H1 (cell line): ENCODE data around the gene HMSD. TPM values are rescaled to one million over a fixed set of nuclear protein-coding genes. Genes with fewer than 3 reads are reported as not detected.

ENCODE experiments used
- CTCF ChIA-PET: fragments of 300-600 bp; sonication (Branson Sonifier 250); formaldehyde crosslinking; loops from one replicate; lab custom pipeline; 2021; ENCODE audit not compliant: partially characterized antibody; lab: Charles Lee
- POLR2A ChIA-PET: fragments of 300-600 bp; sonication (Branson Sonifier 250); formaldehyde crosslinking; loops from one replicate; lab custom pipeline; 2021; ENCODE audit warnings: inconsistent platforms; ENCODE audit not compliant: partially characterized antibody; lab: Charles Lee
- DNase-seq, 2 experiments: peaks; one replicate each; pipeline versions ENCODE4 v3.0.0 to v3.0.0-alpha.2; 2010 to 2022; ENCODE audit warnings: low spot score in 2 of 2, low read depth in 1 of 2, mixed read lengths in 1 of 2
- FAIRE-seq: peaks from 2 replicates; lab custom pipeline; 2011; peaks lifted over from hg19 to GRCh38; lab: Jason Lieb, UNC
- H2AFZ ChIP-seq: 2 replicates; pipeline ENCODE4 v1.8.1; 2012; ENCODE audit warnings: low read length, inconsistent platforms
- H2AK5ac ChIP-seq: 2 replicates; pipeline ENCODE4 v1.6.1; 2013; ENCODE audit warnings: low read depth, low read length
- H2BK120ac ChIP-seq: replicated peaks from 2 replicates; pipeline ENCODE3; 2013; ENCODE audit warnings: low read depth, low read length, inconsistent platforms
- H2BK12ac ChIP-seq: 2 replicates; pipeline ENCODE4 v1.6.1; 2013; ENCODE audit warnings: low read depth, low read length
- H2BK15ac ChIP-seq: 2 replicates; pipeline ENCODE4 v1.6.1; 2013; ENCODE audit warnings: low read length
- H2BK20ac ChIP-seq: 2 replicates; pipeline ENCODE4 v1.6.1; 2013; ENCODE audit warnings: low read length
- H2BK5ac ChIP-seq: 2 replicates; pipeline ENCODE4 v1.6.1; 2013; ENCODE audit warnings: low read depth, low read length
- H3K14ac ChIP-seq: 2 replicates; pipeline ENCODE4 v1.6.1; 2013; ENCODE audit warnings: inconsistent platforms; ENCODE audit not compliant: insufficient read length
- H3K18ac ChIP-seq: 2 replicates; pipeline ENCODE4 v1.6.1; 2013; ENCODE audit warnings: low read length; ENCODE audit errors: extremely low read depth
- H3K23ac ChIP-seq: 2 replicates; pipeline ENCODE4 v1.6.1; 2013; ENCODE audit warnings: inconsistent platforms; ENCODE audit not compliant: insufficient read length
- H3K23me2 ChIP-seq: 2 replicates; pipeline ENCODE4 v1.6.1; 2013; ENCODE audit warnings: low read depth, low read length
- H3K27ac ChIP-seq: 2 replicates; pipeline ENCODE4 v1.6.1; 2011; ENCODE audit warnings: low read depth, low read length, inconsistent platforms
- H3K27me3 ChIP-seq, 4 experiments: replicated peaks in 1 of 4; 1 replicate in 1 of 4; 2 replicates in 3 of 4; pipeline versions ENCODE4 v1.6.1 to v1.8.1; 2011 to 2013; ENCODE audit warnings: low read length in 3 of 4, mild to moderate bottlenecking in 3 of 4, inconsistent platforms in 2 of 4, mixed read lengths in 2 of 4, moderate library complexity in 1 of 4; ENCODE audit not compliant: control insufficient read depth in 3 of 4, insufficient read depth in 3 of 4; ENCODE audit errors: extremely low read depth in 1 of 4
- H3K36me3 ChIP-seq, 4 experiments: 2 replicates each; pipeline versions ENCODE4 v1.6.1 to v1.8.1; 2011 to 2013; ENCODE audit warnings: mild to moderate bottlenecking in 4 of 4, low read length in 3 of 4, moderate library complexity in 2 of 4, control low read depth in 1 of 4, inconsistent platforms in 1 of 4; ENCODE audit not compliant: insufficient read depth in 4 of 4, control insufficient read depth in 2 of 4
- H3K4ac ChIP-seq: replicated peaks from 2 replicates; pipeline ENCODE3; 2013; ENCODE audit warnings: low read length, low read depth, mixed read lengths, inconsistent platforms; ENCODE audit not compliant: insufficient read length
- H3K4me1 ChIP-seq, 4 experiments: replicated peaks in 1 of 4; 1 replicate in 1 of 4; 2 replicates in 3 of 4; pipeline versions ENCODE4 v1.6.1 to v1.8.1; 2011 to 2013; ENCODE audit warnings: low read length in 3 of 4, inconsistent platforms in 2 of 4, mixed read lengths in 1 of 4; ENCODE audit not compliant: insufficient read depth in 4 of 4, control insufficient read depth in 3 of 4
- H3K4me2 ChIP-seq, 2 experiments: 2 replicates each; pipeline versions ENCODE4 v1.6.1 to v1.8.1; 2011 to 2013; ENCODE audit warnings: low read depth in 2 of 2, low read length in 2 of 2, control low read depth in 1 of 2, inconsistent platforms in 1 of 2, mild to moderate bottlenecking in 1 of 2; ENCODE audit not compliant: insufficient read depth in 1 of 2
- H3K4me3 ChIP-seq, 4 experiments: fragments of 200-600, 300-600 bp in 1 of 4; sonication (generic), shearing (Covaris generic), sonication (Bioruptor Twin) in 1 of 4; 2 replicates each; pipeline versions ENCODE4 v1.5.1 to v1.8.1; 2011 to 2016; ENCODE audit warnings: low read length in 4 of 4, low read depth in 3 of 4, control low read depth in 2 of 4, inconsistent platforms in 2 of 4, mild to moderate bottlenecking in 2 of 4, mixed read lengths in 1 of 4, moderate library complexity in 1 of 4; ENCODE audit not compliant: insufficient read depth in 2 of 4; ENCODE audit errors: extremely low read depth in 1 of 4
- H3K56ac ChIP-seq: replicated peaks from 2 replicates; pipeline ENCODE3; 2013; ENCODE audit warnings: low read depth, mild to moderate bottlenecking, mixed read lengths, low read length, inconsistent platforms; ENCODE audit not compliant: insufficient read length
- H3K79me1 ChIP-seq: 2 replicates; pipeline ENCODE4 v1.6.1; 2013; ENCODE audit warnings: low read depth, low read length, control low read depth
- H3K79me2 ChIP-seq, 2 experiments: 2 replicates each; pipeline versions ENCODE4 v1.6.1 to v1.8.1; 2012 to 2013; ENCODE audit warnings: low read length in 2 of 2, mild to moderate bottlenecking in 2 of 2, inconsistent platforms in 1 of 2; ENCODE audit not compliant: insufficient read depth in 2 of 2, control insufficient read depth in 1 of 2
- H3K9ac ChIP-seq, 4 experiments: replicated peaks in 1 of 4; 1 replicate in 1 of 4; 2 replicates in 3 of 4; pipeline versions ENCODE4 v1.6.1 to v1.8.1; 2011 to 2013; ENCODE audit warnings: low read depth in 3 of 4, low read length in 3 of 4, control low read depth in 2 of 4, mild to moderate bottlenecking in 2 of 4, moderate library complexity in 2 of 4, inconsistent platforms in 1 of 4; ENCODE audit errors: extremely low read depth in 1 of 4
- H3K9me3 ChIP-seq, 2 experiments: 2 replicates each; pipeline versions ENCODE4 v1.6.1 to v1.8.1; 2012 to 2013; ENCODE audit warnings: mild to moderate bottlenecking in 2 of 2, moderate library complexity in 2 of 2, control low read depth in 1 of 2, inconsistent platforms in 1 of 2, low read depth in 1 of 2, low read length in 1 of 2, mixed read lengths in 1 of 2; ENCODE audit not compliant: insufficient read depth in 2 of 2
- H4K20me1 ChIP-seq, 2 experiments: replicated peaks in 1 of 2; 2 replicates each; pipeline versions ENCODE3 to v1.8.1; 2011 to 2013; ENCODE audit warnings: inconsistent platforms in 2 of 2, low read length in 2 of 2, mild to moderate bottlenecking in 1 of 2; ENCODE audit not compliant: insufficient read depth in 2 of 2, control insufficient read depth in 1 of 2
- H4K5ac ChIP-seq: 2 replicates; pipeline ENCODE4 v1.6.1; 2013; ENCODE audit warnings: low read length, low read depth, mixed read lengths, inconsistent platforms; ENCODE audit not compliant: insufficient read length
- H4K8ac ChIP-seq: 2 replicates; pipeline ENCODE4 v1.8.0; 2013; ENCODE audit warnings: mild to moderate bottlenecking, moderate library complexity, low read length, inconsistent platforms; ENCODE audit not compliant: insufficient read depth; ENCODE audit errors: extremely low read depth
- H4K91ac ChIP-seq: replicated peaks from 2 replicates; pipeline ENCODE3; 2013; ENCODE audit warnings: low read length, mixed read lengths, inconsistent platforms; ENCODE audit not compliant: insufficient read length
- CTBP2 ChIP-seq: IDR thresholded peaks from 2 replicates; pipeline ENCODE4 v1.7.0; 2011; ENCODE audit warnings: borderline replicate concordance, mild to moderate bottlenecking, moderate library complexity, mixed read lengths, low read length; ENCODE audit not compliant: insufficient read depth, insufficient read length
- TEAD4 ChIP-seq: IDR thresholded peaks from 2 replicates; pipeline ENCODE4 v1.6.1; 2012; ENCODE audit warnings: low read depth, low read length, inconsistent platforms, mixed read lengths
- WGBS, 2 experiments: shearing (Covaris generic) in 1 of 2; methylation state at CpG; one replicate each; pipeline versions ENCODE4 v1.1.6 to v1.1.7; 2013 to 2015; ENCODE audit warnings: low lambda C conversion rate in 2 of 2, mixed read lengths in 2 of 2, inconsistent platforms in 1 of 2, low coverage in 1 of 2, missing lambda C conversion rate in 1 of 2; ENCODE audit not compliant: insufficient replicate concordance in 2 of 2, insufficient coverage in 1 of 2, insufficient read length in 1 of 2; ENCODE audit errors: extremely low coverage in 1 of 2, missing lambda C conversion rate in 1 of 2; 5-methylcytosine and 5-hydroxymethylcytosine counted together
- polyA plus RNA-seq, 7 experiments: library from polyadenylated mRNA; depleted of rRNA in 3 of 7; stranded (reverse) in 5 of 7; unstranded in 2 of 7; fragments of >200 nt in 5 of 7; fragments of 200-250 nt in 2 of 7; gene quantifications; 1 replicate in 5 of 7; 2 replicates in 1 of 7; 4 replicates in 1 of 7; pipeline versions ENCODE4 v1.2.1 to v1.2.3, GENCODE V29; 2011 to 2013; ENCODE audit warnings: missing spikeins in 2 of 7, mixed read lengths in 2 of 7
- total RNA-seq: library from RNA; stranded (reverse); fragmentation: NEBNext Ultra II Directional; extraction: Animal tissue kit (Norgen Biotek cat#: 25700); gene quantifications from 2 replicates; pipeline ENCODE4 v1.2.1, GENCODE V29; 2021

The HMSD gene
- total and polyA plus RNA-seq, 2 of the 8 experiments (the other 6 are each of a cell fraction or from before 2014, with no cell fraction given), result 1.3 to 3.0 TPM

- Histone ChIP-seq H2BK15ac (no peak overlapping the region), H2BK120ac (no peak overlapping the region), H3K4me1 (no peaks in the 10 kb centered on the region), H3K4me2 (no peak overlapping the region), H2AK5ac (no peak overlapping the region), H3K79me1 (no peaks in the 10 kb centered on the region), H4K5ac (no peak overlapping the region), H3K18ac (no peak overlapping the region), H4K8ac (no peak overlapping the region), H3K4ac (no peak overlapping the region), H3K79me2 (no peaks in the 10 kb centered on the region), H3K23ac (no peak overlapping the region), H2AFZ (no peak overlapping the region), H4K91ac (no peak overlapping the region), H3K36me3 (no peaks in the 10 kb centered on the region), H3K9ac (no peak overlapping the region), H3K14ac (no peak overlapping the region), H3K4me3 (no peak overlapping the region), H2BK20ac (no peak overlapping the region), H3K27me3 (0 out of 7 replicates have a peak, but pooled peaks cover 0 to 3% (median 0%) of the 10 kb centered on the region in 4 experiments), H3K56ac (no peak overlapping the region), H2BK5ac (no peak overlapping the region), H3K9me3 (no peaks in the 10 kb centered on the region), H3K23me2 (no peaks in the 10 kb centered on the region), H3K27ac (no peak overlapping the region), H2BK12ac (no peak overlapping the region), H4K20me1 (no peaks in the 10 kb centered on the region)
- ChIA-PET CTCF (interaction anchor here (5.5 to 6.3 kb wide), 2 partner anchors 9 to 24 kb away, joined by 34 to 36 read pairs; no protein-coding TSS in a partner anchor), POLR2A (no interaction called here)
- FAIRE-seq (no peak), DNase-seq (no peak)
- WGBS, 2 experiments, result 86% methylated on average over 7 of the region's 7 CpGs; no CpG with 5 or more reads in 1 of the 2 experiments
- TF ChIP-seq TEAD4 (peak; percentile 39; the same call in 1 of the 2 replicates), CTBP2 (no peak)
Observed at GRCh38 chr18:63986885-63987284, 37.8 kb downstream of the HMSD start.
